DOHH2 (cell line): ENCODE measurements around the gene RPS27.

Source experiments
- H3F3A ChIP-seq: fragments of 200-600 bp; sonication (generic), shearing (Covaris generic); 2 replicates; pipeline ENCODE4 v1.6.0; 2016; ENCODE audit warnings: antibody characterized with exemption, mild to moderate bottlenecking; ENCODE audit not compliant: control insufficient read depth, insufficient read depth
- H3K27ac ChIP-seq: fragments of 200-600 bp; sonication (generic); 2 replicates; pipeline ENCODE4 v1.5.1; 2014; ENCODE audit warnings: low read depth, mild to moderate bottlenecking, low read length, moderate library complexity
- H3K27me3 ChIP-seq: fragments of 200-600 bp; sonication (generic); 2 replicates; pipeline ENCODE4 v1.6.1; 2014; ENCODE audit warnings: mild to moderate bottlenecking, low read length, mixed read lengths; ENCODE audit not compliant: control insufficient read depth
- H3K36me3 ChIP-seq: fragments of 200-600 bp; sonication (generic); 2 replicates; pipeline ENCODE4 v1.6.1; 2014; ENCODE audit warnings: mild to moderate bottlenecking, low read length, moderate library complexity, mixed read lengths; ENCODE audit not compliant: control insufficient read depth
- H3K4me1 ChIP-seq: fragments of 200-600 bp; sonication (generic); 2 replicates; pipeline ENCODE4 v1.6.1; 2014; ENCODE audit warnings: mild to moderate bottlenecking, low read length, mixed read lengths; ENCODE audit not compliant: control insufficient read depth
- H3K4me2 ChIP-seq: fragments of 200-600 bp; sonication (generic); 2 replicates; pipeline ENCODE4 v1.6.0; 2014; ENCODE audit warnings: mild to moderate bottlenecking, low read length, moderate library complexity
- H3K4me3 ChIP-seq: fragments of 200-600 bp; sonication (generic); 2 replicates; pipeline ENCODE4 v1.5.1; 2014; ENCODE audit warnings: mild to moderate bottlenecking, low read length, mixed read lengths
- H3K79me2 ChIP-seq: fragments of 200-600 bp; sonication (generic); 2 replicates; pipeline ENCODE4 v1.6.1; 2014; ENCODE audit warnings: mild to moderate bottlenecking, low read length, mixed read lengths; ENCODE audit not compliant: control insufficient read depth
- H3K9me2 ChIP-seq: fragments of 200-600 bp; sonication (generic); replicated peaks from 2 replicates; pipeline ENCODE4 v1.6.1; 2014; ENCODE audit warnings: mild to moderate bottlenecking, low read length, mixed read lengths; ENCODE audit not compliant: control insufficient read depth
- H3K9me3 ChIP-seq: fragments of 200-600 bp; sonication (generic); 2 replicates; pipeline ENCODE4 v1.6.1; 2014; ENCODE audit warnings: antibody characterized with exemption, low read length, mixed read lengths; ENCODE audit not compliant: control insufficient read depth, insufficient read depth
- H4K20me1 ChIP-seq: fragments of 200-600 bp; sonication (generic); 2 replicates; pipeline ENCODE4 v1.6.0; 2014; ENCODE audit warnings: low read depth, mild to moderate bottlenecking, antibody characterized with exemption, low read length, moderate library complexity; ENCODE audit not compliant: control insufficient read depth, insufficient read depth
- EZH2phosphoT487 ChIP-seq: fragments of 200-600 bp; sonication (generic); IDR thresholded peaks from 2 replicates; pipeline ENCODE4 v1.6.1; 2017; ENCODE audit warnings: borderline replicate concordance, mild to moderate bottlenecking, antibody characterized with exemption, low read length, moderate library complexity, mixed read lengths
- TF ChIP-seq, protein P1 (sequence below): fragments of 200-600 bp; sonication (generic); IDR thresholded peaks from one replicate; pipeline ENCODE4 v1.5.1; 2014; ENCODE audit warnings: antibody characterized with exemption, mild to moderate bottlenecking, low read depth, low read length; ENCODE audit not compliant: poor library complexity, severe bottlenecking

RPS27 gene

DNA sequence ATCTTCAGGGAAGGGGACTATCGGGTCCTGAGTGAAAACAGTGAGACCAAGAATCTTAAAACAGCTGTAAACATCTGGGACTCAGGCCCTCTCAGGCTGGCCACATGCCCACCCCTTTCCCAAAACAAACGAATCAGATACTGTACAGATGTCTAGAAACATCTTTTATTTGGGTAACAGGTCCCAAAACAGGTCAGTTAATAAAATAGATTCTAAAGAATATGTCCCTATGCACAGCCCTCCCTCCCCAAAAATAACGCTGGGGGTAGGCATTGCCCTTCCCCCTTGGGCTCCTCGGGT lies 31.7 kb upstream of the RPS27 start:
- H4K20me1 ChIP-seq = peaks cover 16% of the 10 kb centered on the region; the same call in 1 of the 2 replicates
- no peaks in the 10 kb centered on the region for H3K9me3 ChIP-seq
- no peaks in the 10 kb centered on the region for H3K27me3 ChIP-seq
- peaks cover 59% of the 10 kb centered on the region for H3K4me1 ChIP-seq
- no peak overlapping the region for H3K27ac ChIP-seq
- H3K4me2 ChIP-seq = peak overlapping the region; percentile 73
- TF ChIP-seq, protein P1, sequence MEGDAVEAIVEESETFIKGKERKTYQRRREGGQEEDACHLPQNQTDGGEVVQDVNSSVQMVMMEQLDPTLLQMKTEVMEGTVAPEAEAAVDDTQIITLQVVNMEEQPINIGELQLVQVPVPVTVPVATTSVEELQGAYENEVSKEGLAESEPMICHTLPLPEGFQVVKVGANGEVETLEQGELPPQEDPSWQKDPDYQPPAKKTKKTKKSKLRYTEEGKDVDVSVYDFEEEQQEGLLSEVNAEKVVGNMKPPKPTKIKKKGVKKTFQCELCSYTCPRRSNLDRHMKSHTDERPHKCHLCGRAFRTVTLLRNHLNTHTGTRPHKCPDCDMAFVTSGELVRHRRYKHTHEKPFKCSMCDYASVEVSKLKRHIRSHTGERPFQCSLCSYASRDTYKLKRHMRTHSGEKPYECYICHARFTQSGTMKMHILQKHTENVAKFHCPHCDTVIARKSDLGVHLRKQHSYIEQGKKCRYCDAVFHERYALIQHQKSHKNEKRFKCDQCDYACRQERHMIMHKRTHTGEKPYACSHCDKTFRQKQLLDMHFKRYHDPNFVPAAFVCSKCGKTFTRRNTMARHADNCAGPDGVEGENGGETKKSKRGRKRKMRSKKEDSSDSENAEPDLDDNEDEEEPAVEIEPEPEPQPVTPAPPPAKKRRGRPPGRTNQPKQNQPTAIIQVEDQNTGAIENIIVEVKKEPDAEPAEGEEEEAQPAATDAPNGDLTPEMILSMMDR = no peak
- TF ChIP-seq EZH2phosphoT487 = no peak
- H3K4me3 ChIP-seq = peak overlapping the region; percentile 95
- H3K79me2 ChIP-seq = peaks cover 69% of the 10 kb centered on the region
- H3K36me3 ChIP-seq = peaks cover 73% of the 10 kb centered on the region
- no peaks in the 10 kb centered on the region for H3K9me2 ChIP-seq
- H3F3A ChIP-seq = peaks cover 3% of the 10 kb centered on the region; the same call in 1 of the 2 replicates

DNA sequence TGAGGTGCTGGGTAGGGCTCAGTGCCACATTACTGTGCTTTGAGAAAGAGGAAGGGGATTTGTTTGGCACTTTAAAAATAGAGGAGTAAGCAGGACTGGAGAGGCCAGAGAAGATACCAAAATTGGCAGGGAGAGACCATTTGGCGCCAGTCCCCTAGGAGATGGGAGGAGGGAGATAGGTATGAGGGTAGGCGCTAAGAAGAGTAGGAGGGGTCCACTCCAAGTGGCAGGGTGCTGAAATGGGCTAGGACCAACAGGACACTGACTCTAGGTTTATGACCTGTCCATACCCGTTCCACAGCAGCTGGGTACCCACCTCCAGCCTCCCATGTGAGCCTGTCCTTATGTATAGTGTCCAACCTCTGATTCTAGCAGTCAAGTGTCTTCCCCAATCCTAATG lies 31.1 kb upstream of the RPS27 start:
- Histone ChIP-seq H3K4me3 (no peak overlapping the region), H3K9me2 (no peaks in the 10 kb centered on the region), H3K4me1 (peaks cover 62% of the 10 kb centered on the region), H4K20me1 (peaks cover 13% of the 10 kb centered on the region; the same call in 1 of the 2 replicates), H3K27me3 (no peaks in the 10 kb centered on the region), H3K27ac (no peak overlapping the region), H3K4me2 (peak overlapping the region; percentile 73), H3K9me3 (no peaks in the 10 kb centered on the region), H3K36me3 (peaks cover 67% of the 10 kb centered on the region), H3K79me2 (peaks cover 69% of the 10 kb centered on the region), H3F3A (peaks cover 3% of the 10 kb centered on the region; the same call in 1 of the 2 replicates)
- no peak for TF ChIP-seq EZH2phosphoT487
- TF ChIP-seq, protein P1 = no peak

DNA sequence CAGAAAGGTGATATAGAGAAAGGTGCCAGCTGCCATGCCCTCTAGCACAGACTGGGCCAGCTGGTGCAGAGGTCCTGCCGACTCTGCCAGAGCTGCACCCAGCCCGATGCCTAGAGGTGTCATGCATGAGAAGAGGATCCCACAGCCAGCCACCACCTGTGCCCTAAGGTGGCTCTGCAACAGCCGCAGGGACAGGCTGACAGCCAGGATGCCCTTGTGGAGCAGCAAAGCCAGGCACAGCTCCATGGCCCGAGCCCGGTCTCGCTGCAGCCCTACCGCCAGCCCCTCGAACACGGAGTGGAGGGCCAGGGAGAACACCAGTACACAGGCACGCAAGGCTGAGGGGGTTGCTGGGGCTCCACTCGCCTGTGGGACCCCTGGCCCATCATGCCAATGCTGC lies 30.4 kb upstream of the RPS27 start:
- Histone ChIP-seq H3F3A (peaks cover 3% of the 10 kb centered on the region; the same call in 1 of the 2 replicates), H3K4me2 (no peak overlapping the region), H3K79me2 (peaks cover 68% of the 10 kb centered on the region), H4K20me1 (peaks cover 7% of the 10 kb centered on the region; the same call in 1 of the 2 replicates), H3K27ac (no peak overlapping the region), H3K27me3 (no peaks in the 10 kb centered on the region), H3K9me2 (no peaks in the 10 kb centered on the region), H3K9me3 (no peaks in the 10 kb centered on the region), H3K4me1 (peaks cover 59% of the 10 kb centered on the region), H3K4me3 (no peak overlapping the region), H3K36me3 (peaks cover 60% of the 10 kb centered on the region)
- TF ChIP-seq EZH2phosphoT487 = no peak
- TF ChIP-seq, protein P1 = no peak

DNA sequence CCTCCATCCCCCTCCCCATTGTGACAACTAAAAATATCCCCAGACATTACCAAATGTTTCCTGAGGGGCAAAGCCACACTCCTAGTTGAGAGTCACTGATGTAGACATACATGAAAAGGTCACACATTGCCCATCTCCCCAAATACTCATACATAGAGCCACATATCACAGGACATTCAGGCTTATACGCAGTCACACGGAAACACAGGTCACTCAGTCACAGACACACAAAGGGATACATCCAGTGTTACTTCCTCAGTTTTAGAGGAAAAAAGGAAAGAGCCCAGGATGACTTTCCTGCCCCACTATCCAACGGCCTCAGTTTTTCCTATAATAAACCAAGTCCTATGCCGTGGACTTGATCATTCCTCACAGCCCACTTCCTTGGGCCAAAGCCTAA lies 29.1 kb upstream of the RPS27 start:
- H3K4me3 ChIP-seq = peak overlapping the region; percentile 84; the same call in 1 of the 2 replicates
- peaks cover 59% of the 10 kb centered on the region for H3K4me1 ChIP-seq
- peaks cover 67% of the 10 kb centered on the region for H3K79me2 ChIP-seq
- H3K4me2 ChIP-seq = peak overlapping the region; percentile 83
- TF ChIP-seq, protein P1 = no peak
- TF ChIP-seq EZH2phosphoT487 = no peak
- no peaks in the 10 kb centered on the region for H3K9me2 ChIP-seq
- no peak overlapping the region for H3K27ac ChIP-seq
- H4K20me1 ChIP-seq = no peaks in the 10 kb centered on the region
- peaks cover 9% of the 10 kb centered on the region for H3F3A ChIP-seq
- no peaks in the 10 kb centered on the region for H3K27me3 ChIP-seq
- peaks cover 52% of the 10 kb centered on the region for H3K36me3 ChIP-seq
- H3K9me3 ChIP-seq = no peaks in the 10 kb centered on the region
